OCI-LY1 (cell line): ENCODE data around the gene GCM1.

Experiments
- H2AFZ ChIP-seq: fragments of 200-600 bp; sonication (generic), shearing (Covaris generic); 2 replicates; pipeline ENCODE4 v1.6.0; 2014; ENCODE audit warnings: antibody characterized with exemption, mild to moderate bottlenecking, low read length
- H3F3A ChIP-seq: fragments of 200-600 bp; sonication (generic), shearing (Covaris generic); 2 replicates; pipeline ENCODE4 v1.6.0; 2014; ENCODE audit warnings: mild to moderate bottlenecking, antibody characterized with exemption, low read length, moderate library complexity; ENCODE audit not compliant: insufficient read depth
- H3K27ac ChIP-seq: fragments of 200-600 bp; sonication (generic); 2 replicates; pipeline ENCODE4 v1.5.1; 2014; ENCODE audit warnings: low read length, mixed run types, mild to moderate bottlenecking, low read depth; ENCODE audit not compliant: poor library complexity, severe bottlenecking
- H3K27me3 ChIP-seq: fragments of 200-600 bp; sonication (generic); 2 replicates; pipeline ENCODE4 v1.6.0; 2014; ENCODE audit warnings: antibody characterized with exemption, mild to moderate bottlenecking, low read length, moderate library complexity; ENCODE audit not compliant: insufficient read depth
- H3K36me3 ChIP-seq: fragments of 200-600 bp; sonication (generic); 2 replicates; pipeline ENCODE4 v1.6.1; 2014; ENCODE audit warnings: mild to moderate bottlenecking, antibody characterized with exemption, low read length, moderate library complexity, mixed read lengths; ENCODE audit not compliant: insufficient read depth
- H3K4me1 ChIP-seq: fragments of 200-600 bp; sonication (generic); 2 replicates; pipeline ENCODE4 v1.5.1; 2014; ENCODE audit warnings: mild to moderate bottlenecking, low read length, moderate library complexity; ENCODE audit not compliant: insufficient read depth, severe bottlenecking
- H3K4me2 ChIP-seq: fragments of 200-600 bp; sonication (generic), shearing (Covaris generic); 2 replicates; pipeline ENCODE4 v1.6.1; 2014; ENCODE audit warnings: low read length
- H3K4me3 ChIP-seq: fragments of 200-600 bp; sonication (generic); 2 replicates; pipeline ENCODE4 v1.5.1; 2014; ENCODE audit warnings: low read length, low read depth, mild to moderate bottlenecking, mixed read lengths; ENCODE audit not compliant: poor library complexity, severe bottlenecking
- H3K79me2 ChIP-seq: fragments of 200-600 bp; shearing (Covaris generic); 2 replicates; pipeline ENCODE4 v1.6.1; 2016; ENCODE audit warnings: mixed run types, low read length, mixed read lengths; ENCODE audit not compliant: insufficient read depth
- H3K9ac ChIP-seq: fragments of 200-600 bp; sonication (generic), shearing (Covaris generic); 2 replicates; pipeline ENCODE4 v1.6.1; 2014; ENCODE audit warnings: mild to moderate bottlenecking, low read length, mixed read lengths
- H3K9me2 ChIP-seq: fragments of 200-600 bp; sonication (generic), shearing (Covaris generic); 2 replicates; pipeline ENCODE4 v1.6.1; 2014; ENCODE audit warnings: low read depth, mild to moderate bottlenecking, low read length, mixed read lengths
- H3K9me3 ChIP-seq: fragments of 200-600 bp; shearing (Covaris generic); 2 replicates; pipeline ENCODE4 v1.6.1; 2014; ENCODE audit warnings: low read length, mixed read lengths
- H4K20me1 ChIP-seq: fragments of 200-600 bp; sonication (generic), shearing (Covaris generic); 2 replicates; pipeline ENCODE4 v1.6.0; 2016; ENCODE audit warnings: mild to moderate bottlenecking, low read length; ENCODE audit not compliant: insufficient read depth
- CTCF ChIP-seq: fragments of 200-600 bp; sonication (generic), shearing (Covaris generic); IDR thresholded peaks from 2 replicates; pipeline ENCODE4 v1.5.1; 2017; ENCODE audit warnings: mild to moderate bottlenecking, antibody characterized with exemption, low read length, moderate library complexity, mixed read lengths
- EZH2 ChIP-seq: fragments of 200-600 bp; sonication (generic), shearing (Covaris generic); IDR thresholded peaks from 2 replicates; pipeline ENCODE4 v1.8.0; 2017; ENCODE audit warnings: borderline replicate concordance, mixed run types, mild to moderate bottlenecking, antibody characterized with exemption, low read length, moderate library complexity, mixed read lengths

The GCM1 gene

GRCh38 chr6:53192682-53193188, 44.1 kb upstream of the GCM1 start:
- peak overlapping the region; percentile 12; the same call in 1 of the 2 replicates for H3K4me2 ChIP-seq
- no peaks in the 10 kb centered on the region for H4K20me1 ChIP-seq
- H3K79me2 ChIP-seq = no peaks in the 10 kb centered on the region
- no peaks in the 10 kb centered on the region for H3K36me3 ChIP-seq
- H3K27me3 ChIP-seq = no peaks in the 10 kb centered on the region
- peak overlapping the region; percentile 24; the same call in 1 of the 2 replicates for H3K9ac ChIP-seq
- H3F3A ChIP-seq = no peaks in the 10 kb centered on the region
- peak overlapping the region; percentile 68 for H3K27ac ChIP-seq
- no peak for TF ChIP-seq EZH2
- no peak for TF ChIP-seq CTCF
- H3K4me1 ChIP-seq = peaks cover 39% of the 10 kb centered on the region
- no peaks in the 10 kb centered on the region for H3K9me3 ChIP-seq
- no peaks in the 10 kb centered on the region for H3K9me2 ChIP-seq
- peak overlapping the region; percentile 72 for H2AFZ ChIP-seq
- H3K4me3 ChIP-seq = no peak overlapping the region

- Histone ChIP-seq H3K9me2 (no peaks in the 10 kb centered on the region), H3K9me3 (no peaks in the 10 kb centered on the region), H3K27ac (no peak overlapping the region), H3K4me3 (no peak overlapping the region), H3K4me1 (peaks cover 37% of the 10 kb centered on the region), H3K27me3 (no peaks in the 10 kb centered on the region), H3K9ac (no peak overlapping the region), H3F3A (no peaks in the 10 kb centered on the region), H4K20me1 (no peaks in the 10 kb centered on the region), H3K79me2 (no peaks in the 10 kb centered on the region), H2AFZ (no peak overlapping the region; the same call in 1 of the 2 replicates), H3K4me2 (no peak overlapping the region), H3K36me3 (no peaks in the 10 kb centered on the region)
- TF ChIP-seq EZH2 (no peak), CTCF (no peak)
These were observed 40.9 kb upstream of the GCM1 start for GRCh38 chr6:53189554-53189953.

GRCh38 chr6:53188833-53189232, 40.2 kb upstream of the GCM1 start:
- Histone ChIP-seq H3K9me3 (no peaks in the 10 kb centered on the region), H3K4me2 (peak overlapping the region; percentile 79), H3K9ac (peak overlapping the region; percentile 53; the same call in 1 of the 2 replicates), H3K9me2 (no peaks in the 10 kb centered on the region), H3K36me3 (no peaks in the 10 kb centered on the region), H3K27ac (peak overlapping the region; percentile 69), H4K20me1 (no peaks in the 10 kb centered on the region), H3K4me3 (peak overlapping the region; percentile 52), H3K27me3 (no peaks in the 10 kb centered on the region), H2AFZ (peak overlapping the region; percentile 90), H3K4me1 (peaks cover 35% of the 10 kb centered on the region), H3F3A (no peaks in the 10 kb centered on the region), H3K79me2 (no peaks in the 10 kb centered on the region)
- no peak for TF ChIP-seq CTCF
- no peak for TF ChIP-seq EZH2
